ENCODE results near the gene INPP5D. TPM values are rescaled to one million over a fixed set of nuclear protein-coding genes. Genes with fewer than 3 reads are reported as not detected.

Gene INPP5D
- total RNA-seq, 4 donors from 2014 or later: 8.0 to 12.5 (median 11.9) TPM

DNA sequence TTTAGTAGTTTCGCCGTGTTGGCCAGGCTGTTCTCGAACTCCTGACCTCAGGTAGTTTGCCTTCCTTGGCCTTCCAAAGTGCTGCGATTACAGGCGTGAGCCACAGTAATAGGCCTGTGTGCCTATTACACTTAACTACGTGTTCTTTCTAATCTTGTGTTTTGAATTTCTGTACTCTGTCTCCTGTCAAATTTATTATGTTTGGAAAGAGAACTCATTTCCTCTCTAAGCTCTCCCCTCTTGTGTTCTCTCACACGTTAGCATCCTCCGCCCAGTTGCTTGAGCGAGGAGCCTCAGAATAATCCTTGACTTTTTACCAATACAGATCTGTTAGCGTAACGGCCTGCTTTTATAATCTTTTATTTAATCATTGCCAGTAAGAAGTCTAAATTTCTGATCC, 195.0 kb downstream of the INPP5D start:
- intact Hi-C loops (cut with DNase I): no loop called here
- TF ChIP-seq, protein P1, sequence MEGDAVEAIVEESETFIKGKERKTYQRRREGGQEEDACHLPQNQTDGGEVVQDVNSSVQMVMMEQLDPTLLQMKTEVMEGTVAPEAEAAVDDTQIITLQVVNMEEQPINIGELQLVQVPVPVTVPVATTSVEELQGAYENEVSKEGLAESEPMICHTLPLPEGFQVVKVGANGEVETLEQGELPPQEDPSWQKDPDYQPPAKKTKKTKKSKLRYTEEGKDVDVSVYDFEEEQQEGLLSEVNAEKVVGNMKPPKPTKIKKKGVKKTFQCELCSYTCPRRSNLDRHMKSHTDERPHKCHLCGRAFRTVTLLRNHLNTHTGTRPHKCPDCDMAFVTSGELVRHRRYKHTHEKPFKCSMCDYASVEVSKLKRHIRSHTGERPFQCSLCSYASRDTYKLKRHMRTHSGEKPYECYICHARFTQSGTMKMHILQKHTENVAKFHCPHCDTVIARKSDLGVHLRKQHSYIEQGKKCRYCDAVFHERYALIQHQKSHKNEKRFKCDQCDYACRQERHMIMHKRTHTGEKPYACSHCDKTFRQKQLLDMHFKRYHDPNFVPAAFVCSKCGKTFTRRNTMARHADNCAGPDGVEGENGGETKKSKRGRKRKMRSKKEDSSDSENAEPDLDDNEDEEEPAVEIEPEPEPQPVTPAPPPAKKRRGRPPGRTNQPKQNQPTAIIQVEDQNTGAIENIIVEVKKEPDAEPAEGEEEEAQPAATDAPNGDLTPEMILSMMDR (IDR thresholded peaks at IDR 0.05): no peak
- TF ChIP-seq EP300 (IDR thresholded peaks at IDR 0.05): no peak
- no peak for TF ChIP-seq POLR2A (IDR thresholded peaks at IDR 0.05; ENCODE audit: low read depth)
- TF ChIP-seq POLR2AphosphoS5 (IDR thresholded peaks at IDR 0.05): no peak
- WGBS: 82% methylated on average over 11 of the region's 11 CpGs
- Histone ChIP-seq H3K27ac (replicated peaks in 1 of 4) (no peak overlapping the region), H3K9me3 (no peaks in the 10 kb centered on the region), H3K36me3 (peaks cover 16 to 57% (median 40%) of the 10 kb centered on the region in 4 donors), H3K4me1 (peaks cover 18 to 46% (median 32%) of the 10 kb centered on the region in 4 donors), H3K4me3 (no peak overlapping the region), H3K27me3 (no peaks in the 10 kb centered on the region)
- no peak for DNase-seq (ENCODE audit: extremely low spot score)

- peaks cover 22 to 66% (median 48%) of the 10 kb centered on the region in 4 donors for H3K36me3 ChIP-seq
- TF ChIP-seq POLR2A (IDR thresholded peaks at IDR 0.05; ENCODE audit: low read depth) (no peak), POLR2AphosphoS5 (IDR thresholded peaks at IDR 0.05) (no peak), EP300 (IDR thresholded peaks at IDR 0.05) (no peak)
- TF ChIP-seq, protein P1 (IDR thresholded peaks at IDR 0.05): no peak
- H3K27ac ChIP-seq (replicated peaks in 1 of 4): no peak overlapping the region
- intact Hi-C loops (cut with DNase I): no loop called here
- peaks cover 18 to 43% (median 32%) of the 10 kb centered on the region in 4 donors for H3K4me1 ChIP-seq
- no peak for DNase-seq (ENCODE audit: extremely low spot score)
- 86% methylated on average over 4 of the region's 4 CpGs for WGBS
- no peaks in the 10 kb centered on the region for H3K9me3 ChIP-seq
- no peak overlapping the region for H3K4me3 ChIP-seq
- H3K27me3 ChIP-seq: no peaks in the 10 kb centered on the region
These were observed 195.9 kb downstream of the INPP5D start for GRCh38 chr2:233256048-233256447.

Small RNA genes within 50 kb of the gene (small RNA-seq; reads per million reads assigned to genes)
- gene RN7SL32P: 0 reads per million in 3 donors

Other genes starting within 250 kb of the INPP5D start
- gene SNORC, start 190.1 kb upstream of the INPP5D start, total RNA-seq: 1 to 10 TPM in 2 of 4 donors, under 1 TPM in 2; 0.45 to 2.5 (median 1.4) TPM
- gene NGEF, start 47.1 kb upstream of the INPP5D start, total RNA-seq: under 1 TPM in 3 of 4 donors, not detected in 1; 0.33 to 0.98 (median 0.52) TPM
- gene NEU2, start 27.7 kb upstream of the INPP5D start, total RNA-seq: not detected
- 10 to 100 TPM; 24.7 to 40.3 (median 30.2) TPM for gene ATG16L1, start 191.3 kb downstream of the INPP5D start, total RNA-seq
- gene SAG, start 247.5 kb downstream of the INPP5D start, total RNA-seq: not detected